ENCODE results near the gene C22orf23. TPM values are rescaled to one million over a fixed set of nuclear protein-coding genes. Genes with fewer than 3 reads are reported as not detected.

C22orf23 gene
- total and polyA plus RNA-seq, 2 of the 13 experiments (the other 11 are each of a cell fraction or from before 2014, with no cell fraction given), result 0.21 to 0.24 TPM

DNA sequence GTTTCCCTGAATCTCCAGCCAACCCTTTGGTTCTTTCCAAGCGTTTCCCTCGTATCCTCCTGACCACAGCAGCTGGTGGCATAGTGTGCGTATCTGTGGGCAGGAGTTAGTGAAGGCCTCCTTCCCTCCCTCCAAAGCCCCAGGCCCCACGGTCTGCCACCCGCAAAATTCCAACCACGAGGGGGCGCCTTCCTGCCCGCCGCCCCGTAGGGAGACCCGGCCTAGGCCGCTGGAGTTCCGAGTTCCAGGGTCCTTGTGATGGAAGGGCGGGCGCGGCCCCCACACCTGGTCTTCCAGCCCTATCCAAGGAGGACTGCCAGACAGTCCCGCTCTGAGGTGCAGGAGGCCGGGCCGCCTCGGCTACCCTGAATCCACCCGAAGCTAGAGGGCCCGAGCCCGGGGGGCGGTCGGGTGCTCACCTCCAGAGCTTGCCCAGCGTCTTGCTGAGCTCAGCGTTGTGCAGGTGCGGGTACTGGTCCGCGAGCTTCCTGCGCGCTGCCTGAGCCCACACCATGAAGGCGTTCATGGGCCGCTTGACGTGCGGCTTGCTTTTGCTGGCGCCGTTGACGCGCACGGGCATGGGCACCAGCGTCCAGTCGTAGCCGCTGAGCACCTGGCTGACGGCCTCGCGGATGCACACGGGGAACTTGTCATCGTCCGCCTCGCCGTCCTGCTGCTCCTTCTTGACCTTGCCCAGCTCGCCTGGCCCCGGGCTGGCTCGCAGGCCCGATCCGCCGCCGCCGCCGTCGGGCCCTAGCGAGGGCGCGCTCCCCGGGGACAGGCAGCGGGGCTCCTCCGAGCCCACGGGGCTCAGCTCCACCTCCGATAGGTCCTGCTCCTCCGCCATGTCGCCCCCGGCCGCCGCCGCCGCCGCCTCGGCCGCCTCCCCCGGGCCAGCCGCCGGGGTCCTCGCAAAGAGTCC, 29.8 kb upstream of the C22orf23 start:
- H3K79me2 ChIP-seq (ENCODE audit: insufficient read depth, low read length), result no peaks in the 10 kb centered on the region
- DNase-seq (ENCODE audit: low spot score) (no peak), ATAC-seq (no peak), FAIRE-seq (no peak)
- TF ChIP-seq TEAD3 (CRISPR knock-in tag; optimal IDR thresholded peaks at IDR 0.05; ENCODE audit: borderline replicate concordance), result peak; percentile 57
- TF ChIP-seq NFYC (CRISPR knock-in tag; IDR thresholded peaks at IDR 0.05), result no peak
- no peak for TF ChIP-seq FOXA1 (IDR thresholded peaks at IDR 0.05)
- TF ChIP-seq FOXA1 (CRISPR knock-in tag; IDR thresholded peaks at IDR 0.05), result no peak
- no peak for TF ChIP-seq SNAI1 (CRISPR knock-in tag; IDR thresholded peaks at IDR 0.05; ENCODE audit: borderline replicate concordance)
- TF ChIP-seq ZNF563 (CRISPR knock-in tag; IDR thresholded peaks at IDR 0.05), result no peak
- no peak for TF ChIP-seq ZNF7 (CRISPR knock-in tag; IDR thresholded peaks at IDR 0.05)
- TF ChIP-seq, protein P1, sequence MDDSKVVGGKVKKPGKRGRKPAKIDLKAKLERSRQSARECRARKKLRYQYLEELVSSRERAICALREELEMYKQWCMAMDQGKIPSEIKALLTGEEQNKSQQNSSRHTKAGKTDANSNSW (CRISPR knock-in tag; IDR thresholded peaks at IDR 0.05; ENCODE audit: borderline replicate concordance), result no peak
- TF ChIP-seq ZNF703 (CRISPR knock-in tag; IDR thresholded peaks at IDR 0.05; ENCODE audit: borderline replicate concordance), result no peak
- peak; percentile 78 for TF ChIP-seq ZBTB33 (CRISPR knock-in tag; IDR thresholded peaks at IDR 0.05)
- 0 out of 2 replicates have a peak, but pooled peaks have one; percentile 48 for TF ChIP-seq HNRNPL (IDR thresholded peaks at IDR 0.05; ENCODE audit: low read depth, low read length)
- WGBS (ENCODE audit: low lambda C conversion rate), result 97% methylated on average over 43 of the region's 84 CpGs
- H4K20me1 ChIP-seq (ENCODE audit: insufficient read depth, low read length), result no peaks in the 10 kb centered on the region
- no TSS peak for BruUV-seq (replicated peaks)
- intact Hi-C loops (cut with micrococcal nuclease; ENCODE audit: unreplicated experiment), result no loop called here
- no peaks in the 10 kb centered on the region for H3K27me3 ChIP-seq (ENCODE audit: control insufficient read depth in 1 of 2, insufficient read depth in 2 of 2, low read length in 2 of 2)
- no peak overlapping the region for H3K4me3 ChIP-seq (replicated peaks in 1 of 3; ENCODE audit: insufficient read depth in 1 of 3, low read depth in 2 of 3, low read length in 3 of 3)
- no peak overlapping the region for H3K4me2 ChIP-seq (ENCODE audit: low read depth, low read length)
- no peak overlapping the region for H3K9ac ChIP-seq (ENCODE audit: insufficient read depth, low read depth, low read length)
- no peak overlapping the region for H3K27ac ChIP-seq (ENCODE audit: extremely low read length, insufficient read depth, low read length)
- CTCF ChIA-PET (ENCODE audit: low intra/inter-chr PET ratio, low total read pairs), result no interaction called here
- POLR2A ChIA-PET, result interaction anchor here (1.6 kb wide), 1 partner anchor 139 kb away, joined by 3 read pairs; the partner anchor contains the start of gene ANKRD54
- H2AFZ ChIP-seq (ENCODE audit: low read length), result no peak overlapping the region
- in situ Hi-C loops (cut with HindIII; ENCODE audit: extremely low pct_ligation_motif_present, low pct_unique_long_range_greater_than_20kb), result no loop called here
- no peaks in the 10 kb centered on the region for H3K36me3 ChIP-seq (replicated peaks in 1 of 2; ENCODE audit: control insufficient read depth in 1 of 2, insufficient read depth in 2 of 2, low read length in 2 of 2)
- peaks cover 39% of the 10 kb centered on the region for H3K4me1 ChIP-seq (ENCODE audit: insufficient read depth, low read length)
- H3K9me3 ChIP-seq (ENCODE audit: low read length), result no peaks in the 10 kb centered on the region

Data from HepG2 (cell line).